ENCODE results near the gene NEUROG2.

NEUROG2 gene

DNA sequence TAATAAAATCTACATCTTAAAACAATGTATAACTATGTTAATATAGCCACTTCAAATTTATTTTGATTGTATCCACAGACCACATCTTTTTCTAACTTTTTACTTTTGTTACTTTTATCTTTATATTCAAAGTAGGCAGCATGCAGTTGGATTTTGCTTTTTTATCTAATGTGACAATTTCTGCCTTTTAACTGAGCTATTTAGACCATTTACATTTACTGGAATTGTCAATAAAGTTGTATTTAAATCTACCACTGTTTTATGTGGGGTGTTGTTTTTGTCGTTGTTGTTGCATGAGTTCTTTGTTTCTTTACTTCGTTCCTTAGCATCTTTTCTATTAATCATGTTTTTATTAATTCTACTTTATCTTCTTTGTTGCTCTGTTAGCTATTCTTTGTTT is 42.0 kb downstream of the NEUROG2 start:
- no peak for DNase-seq

DNA sequence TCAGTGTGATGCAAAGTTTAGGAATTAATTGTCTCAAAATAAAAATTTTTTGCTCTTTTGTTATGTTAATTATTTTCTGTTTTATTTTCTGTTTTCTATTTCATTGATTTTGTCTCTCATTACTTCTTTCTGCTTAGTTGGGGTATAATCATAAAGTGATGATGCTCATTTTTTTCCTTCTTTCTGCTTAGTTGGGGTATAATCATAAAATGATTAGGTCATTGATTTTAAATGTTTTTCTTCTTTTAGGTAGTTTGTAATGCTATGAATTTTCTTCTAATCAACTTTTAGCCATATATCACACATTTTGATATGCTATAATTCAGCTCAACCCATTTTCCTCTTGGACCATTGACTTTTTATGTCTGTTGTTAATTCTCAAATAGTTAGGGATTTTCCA is 43.7 kb downstream of the NEUROG2 start:
- DNase-seq: no peak
